Nephron progenitor cell (in vitro differentiated cells): Measurements from ENCODE around the gene SEZ6L2.
A peak's percentile ranks its signal among the peaks of the same experiment; 100 is the strongest.

Experiments used
- DNase-seq: peaks from one replicate; pipeline ENCODE4 v3.0.0; 2021
- H3K27ac Mint-ChIP-seq: 2 replicates; pipeline ENCODE4 v1.8.0; 2021; ENCODE audit warnings: mild to moderate bottlenecking, moderate library complexity, mixed read lengths
- H3K27me3 Mint-ChIP-seq: 2 replicates; pipeline ENCODE4 v1.8.0; 2021; ENCODE audit warnings: mild to moderate bottlenecking, low read depth, mixed read lengths; ENCODE audit not compliant: poor library complexity
- H3K36me3 Mint-ChIP-seq: 2 replicates; pipeline ENCODE4 v1.8.0; 2021; ENCODE audit warnings: low read depth, mixed read lengths
- H3K4me1 Mint-ChIP-seq: 2 replicates; pipeline ENCODE4 v1.8.0; 2021; ENCODE audit warnings: mixed read lengths
- H3K4me3 Mint-ChIP-seq: 2 replicates; pipeline ENCODE4 v1.8.0; 2021; ENCODE audit warnings: mild to moderate bottlenecking, moderate library complexity, mixed read lengths
- H3K9me3 Mint-ChIP-seq: 2 replicates; pipeline ENCODE4 v1.8.0; 2021; ENCODE audit warnings: mild to moderate bottlenecking, moderate library complexity, mixed read lengths
- TF ChIP-seq, protein P1 (sequence below): fragments of 200-600 bp; sonication (generic); IDR thresholded peaks from 2 replicates; pipeline ENCODE4 v1.5.0; 2021; ENCODE audit warnings: antibody characterized with exemption

Gene SEZ6L2

DNA sequence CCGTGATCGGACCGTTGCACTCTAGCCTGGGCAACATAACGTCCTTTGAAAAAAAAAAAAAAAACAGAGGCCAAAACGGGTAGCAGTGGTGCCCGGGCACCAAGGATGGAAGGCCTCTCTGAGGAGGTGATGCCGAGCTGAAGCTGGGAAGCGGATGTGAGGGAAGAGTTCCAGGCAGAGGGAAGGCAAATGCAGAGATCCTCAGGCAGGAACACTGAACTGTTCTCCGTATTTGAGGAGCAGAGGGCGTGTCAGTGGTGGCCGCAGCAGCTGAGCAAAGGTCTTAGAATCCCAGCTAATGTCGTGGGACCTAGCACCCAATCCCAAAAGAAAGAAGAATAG lies 27.3 kb upstream of the SEZ6L2 start:
- peak overlapping the region; percentile 99 for H3K27ac Mint-ChIP-seq
- H3K4me1 Mint-ChIP-seq = peaks cover 37% of the 10 kb centered on the region
- H3K36me3 Mint-ChIP-seq = peaks cover 17% of the 10 kb centered on the region
- DNase-seq = peak; percentile 22
- no peaks in the 10 kb centered on the region for H3K9me3 Mint-ChIP-seq
- H3K27me3 Mint-ChIP-seq = no peaks in the 10 kb centered on the region
- TF ChIP-seq, protein P1, sequence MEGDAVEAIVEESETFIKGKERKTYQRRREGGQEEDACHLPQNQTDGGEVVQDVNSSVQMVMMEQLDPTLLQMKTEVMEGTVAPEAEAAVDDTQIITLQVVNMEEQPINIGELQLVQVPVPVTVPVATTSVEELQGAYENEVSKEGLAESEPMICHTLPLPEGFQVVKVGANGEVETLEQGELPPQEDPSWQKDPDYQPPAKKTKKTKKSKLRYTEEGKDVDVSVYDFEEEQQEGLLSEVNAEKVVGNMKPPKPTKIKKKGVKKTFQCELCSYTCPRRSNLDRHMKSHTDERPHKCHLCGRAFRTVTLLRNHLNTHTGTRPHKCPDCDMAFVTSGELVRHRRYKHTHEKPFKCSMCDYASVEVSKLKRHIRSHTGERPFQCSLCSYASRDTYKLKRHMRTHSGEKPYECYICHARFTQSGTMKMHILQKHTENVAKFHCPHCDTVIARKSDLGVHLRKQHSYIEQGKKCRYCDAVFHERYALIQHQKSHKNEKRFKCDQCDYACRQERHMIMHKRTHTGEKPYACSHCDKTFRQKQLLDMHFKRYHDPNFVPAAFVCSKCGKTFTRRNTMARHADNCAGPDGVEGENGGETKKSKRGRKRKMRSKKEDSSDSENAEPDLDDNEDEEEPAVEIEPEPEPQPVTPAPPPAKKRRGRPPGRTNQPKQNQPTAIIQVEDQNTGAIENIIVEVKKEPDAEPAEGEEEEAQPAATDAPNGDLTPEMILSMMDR = no peak
- H3K4me3 Mint-ChIP-seq = peak overlapping the region; percentile 98

DNA sequence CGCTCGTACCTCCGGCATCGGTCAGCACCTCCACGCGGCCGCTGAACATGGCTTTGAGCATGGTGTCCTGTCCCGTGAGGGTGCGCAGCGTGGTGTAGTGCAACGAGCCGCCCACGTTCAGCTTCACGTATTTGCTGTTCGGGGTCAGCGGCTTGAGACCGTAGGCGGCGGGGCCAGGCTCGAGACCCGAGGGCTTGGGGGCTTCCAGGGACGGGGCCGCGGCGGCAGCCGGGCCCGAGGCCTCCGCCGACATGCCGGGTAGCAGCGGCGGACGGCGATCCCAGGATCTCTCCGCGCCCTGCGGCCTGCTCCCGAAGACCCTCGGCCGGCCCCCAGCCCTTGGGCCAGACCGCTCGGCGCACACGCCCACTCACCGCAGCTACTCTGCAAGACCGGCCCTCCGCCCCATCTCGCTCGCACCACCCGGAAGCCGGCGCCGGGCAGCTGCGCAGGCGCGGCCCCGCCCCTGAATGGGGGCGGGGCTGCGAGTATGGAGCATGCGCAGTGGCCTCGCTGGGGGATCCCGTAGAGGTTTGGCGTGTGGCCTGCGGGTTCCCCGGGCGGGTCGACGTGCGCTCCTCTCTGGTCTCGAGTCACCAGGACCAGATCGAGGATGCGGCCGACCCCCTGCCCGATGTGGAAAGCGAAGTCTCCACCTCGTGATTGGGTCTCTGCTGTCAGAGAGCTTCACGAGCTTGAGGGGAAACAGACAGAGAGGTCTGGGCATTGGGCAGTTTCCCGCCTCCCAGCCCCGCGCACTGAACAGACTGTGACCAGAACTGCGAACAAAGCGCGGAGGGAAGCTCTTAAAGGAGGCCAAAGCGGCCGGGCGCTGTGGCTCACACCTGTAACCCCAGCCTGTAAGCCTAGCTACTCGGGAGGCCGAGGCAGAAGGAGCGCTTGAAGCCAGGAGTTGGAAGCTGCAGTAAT lies 26.7 kb upstream of the SEZ6L2 start, which contains the start of gene KCTD13:
KCTD13 (minus strand) TSS at position 446 of the 930 bp plus-strand sequence; CDS start at position 253, 193 bp downstream.
- Mint-ChIP-seq H3K4me3 (peak within 1 kb of the TSS; percentile 98), H3K9me3 (no peaks in the 10 kb centered on the region), H3K36me3 (peaks cover 22% of the 10 kb centered on the region), H3K27ac (peak within 1 kb of the TSS; percentile 99), H3K27me3 (peaks cover 4% of the 10 kb centered on the region), H3K4me1 (peaks cover 37% of the 10 kb centered on the region)
- TF ChIP-seq, protein P1 = no peak
- DNase-seq = peak; percentile 93

DNA sequence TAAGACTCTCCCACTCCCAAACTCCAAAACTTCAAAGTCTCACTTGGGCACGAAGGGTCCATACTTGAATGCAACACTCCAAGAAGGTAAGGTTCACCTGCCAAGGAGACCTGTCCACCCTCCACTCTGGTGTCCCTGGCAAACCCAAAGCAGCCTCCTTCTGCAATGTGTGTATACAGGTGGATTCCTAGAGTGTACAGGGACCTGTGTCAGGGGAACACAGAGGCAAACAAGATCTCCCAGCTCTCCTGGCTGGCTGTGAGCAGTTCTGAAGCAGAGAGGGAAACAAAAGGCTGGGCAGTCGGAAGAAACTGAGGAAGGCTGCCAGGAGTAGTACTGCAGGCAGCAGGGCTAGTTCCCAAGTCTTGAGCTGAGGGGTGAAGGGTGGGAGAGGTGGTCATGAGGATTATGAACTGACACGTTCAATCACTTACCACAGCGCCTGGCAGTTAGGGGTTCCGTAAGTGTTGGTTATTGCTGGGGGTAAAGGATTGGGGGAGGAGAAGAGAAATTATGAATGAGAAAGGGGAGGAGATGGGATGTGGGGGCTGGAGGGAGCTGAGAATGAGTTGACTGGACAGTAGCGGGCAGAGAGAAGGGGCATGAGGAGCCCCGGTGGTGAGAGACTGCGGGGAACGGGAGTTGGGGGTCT lies 25.9 kb upstream of the SEZ6L2 start:
- H3K27ac Mint-ChIP-seq = no peak overlapping the region
- no peaks in the 10 kb centered on the region for H3K9me3 Mint-ChIP-seq
- peaks cover 4% of the 10 kb centered on the region for H3K27me3 Mint-ChIP-seq
- H3K4me3 Mint-ChIP-seq = peak overlapping the region; percentile 98
- H3K4me1 Mint-ChIP-seq = peaks cover 37% of the 10 kb centered on the region
- no peak for DNase-seq
- TF ChIP-seq, protein P1 = no peak
- H3K36me3 Mint-ChIP-seq = peaks cover 30% of the 10 kb centered on the region

DNA sequence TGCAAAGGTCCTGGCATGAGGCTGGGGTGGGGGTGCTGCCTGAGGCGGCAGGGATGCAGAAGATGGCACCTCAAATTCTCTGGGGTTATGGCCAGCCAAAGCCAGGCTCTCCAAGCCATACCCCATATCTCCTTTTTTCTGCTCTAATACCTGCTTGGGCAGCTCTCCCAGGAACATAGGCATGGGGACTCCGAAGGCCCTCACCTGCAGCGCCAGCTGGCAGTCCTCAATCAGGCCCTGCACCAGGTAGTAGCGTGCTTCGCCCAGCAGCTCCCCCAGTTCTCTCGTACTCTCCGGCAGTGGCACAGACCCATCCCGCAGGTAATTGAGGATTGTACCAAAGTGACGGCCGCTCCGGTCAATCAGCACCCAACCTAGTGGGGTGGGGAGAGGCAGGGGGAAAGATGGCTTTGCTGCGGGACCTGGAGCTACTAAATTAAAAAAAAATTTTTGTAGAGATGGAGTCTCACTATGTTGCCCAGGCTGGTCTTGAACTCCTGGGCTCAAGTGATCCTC lies 23.7 kb upstream of the SEZ6L2 start:
- DNase-seq = no peak
- Mint-ChIP-seq H3K36me3 (peaks cover 40% of the 10 kb centered on the region), H3K27me3 (peaks cover 4% of the 10 kb centered on the region), H3K27ac (no peak overlapping the region), H3K4me1 (peaks cover 35% of the 10 kb centered on the region), H3K4me3 (peak overlapping the region; percentile 16), H3K9me3 (no peaks in the 10 kb centered on the region)
- TF ChIP-seq, protein P1 = no peak

DNA sequence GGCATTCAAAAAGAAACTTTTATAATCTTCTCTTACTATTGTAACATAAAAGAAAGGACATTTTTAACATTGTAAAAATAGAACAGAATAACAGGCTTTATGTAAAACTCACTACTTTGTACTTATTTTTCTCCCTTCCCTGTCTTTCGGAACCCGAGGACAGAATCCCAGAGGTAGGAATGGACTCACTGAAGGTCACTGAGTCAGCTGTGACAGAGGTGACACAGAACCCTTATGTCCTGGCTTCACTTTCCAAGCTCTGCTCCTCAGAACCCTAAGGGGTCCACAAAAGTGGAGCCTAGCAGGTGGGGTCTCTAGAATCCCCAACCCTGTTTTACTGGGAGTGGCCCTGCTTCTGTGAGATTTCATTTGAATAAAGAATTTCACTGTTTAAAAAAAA lies 23.0 kb upstream of the SEZ6L2 start:
- peaks cover 46% of the 10 kb centered on the region for H3K36me3 Mint-ChIP-seq
- peaks cover 28% of the 10 kb centered on the region for H3K4me1 Mint-ChIP-seq
- no peak overlapping the region for H3K27ac Mint-ChIP-seq
- no peak overlapping the region for H3K4me3 Mint-ChIP-seq
- peaks cover 4% of the 10 kb centered on the region for H3K27me3 Mint-ChIP-seq
- H3K9me3 Mint-ChIP-seq = no peaks in the 10 kb centered on the region
- TF ChIP-seq, protein P1 = no peak
- no peak for DNase-seq
